Left lung (tissue), 10 donors: ENCODE measurements around the gene POLA1. TPM values are rescaled to one million over a fixed set of nuclear protein-coding genes. Genes with fewer than 3 reads are reported as not detected.
A peak's percentile ranks its signal among the peaks of the same experiment; 100 is the strongest.

Experiments
- ATAC-seq: fragments of 200-7000 bp; cut with Tn5 transposase; one replicate; pipeline ENCODE4 v1.9.1; 2020; ENCODE audit warnings: moderate library complexity
- DNase-seq, 4 donors: peaks; one replicate each; pipeline ENCODE4 v3.0.0-alpha.2; 2013 to 2020
- H3K27ac ChIP-seq, 2 donors: fragments of 200-600 bp; sonication (generic) in 1 of 2; one replicate each; pipeline versions ENCODE4 v1.5.0 to v1.8.0; 2020 to 2021
- H3K27me3 ChIP-seq, 2 donors: fragments of 200-600 bp; sonication (generic) in 1 of 2; one replicate each; pipeline versions ENCODE4 v1.5.0 to v1.8.0; 2020 to 2021
- H3K36me3 ChIP-seq, 2 donors: fragments of 200-600 bp; sonication (generic) in 1 of 2; one replicate each; pipeline versions ENCODE4 v1.5.0 to v1.8.0; 2020 to 2021
- H3K4me1 ChIP-seq, 2 donors: fragments of 200-600 bp; one replicate each; pipeline ENCODE4 v1.8.0; 2021
- H3K4me3 ChIP-seq, 2 donors: fragments of 200-600 bp; sonication (generic) in 1 of 2; one replicate each; pipeline versions ENCODE4 v1.5.0 to v1.8.0; 2020 to 2021; ENCODE audit warnings: mild to moderate bottlenecking in 1 of 2
- H3K9me3 ChIP-seq, 2 donors: fragments of 200-600 bp; sonication (generic) in 1 of 2; one replicate each; pipeline versions ENCODE4 v1.5.0 to v1.8.0; 2020 to 2021
- intact Hi-C, 2 donors: fragments of 100-400 bp; cut with DNase I; formaldehyde crosslinking; loops; one replicate each; pipeline versions ENCODE4 v1.11.2 to v1.14.2; 2022
- polyA plus RNA-seq, 6 donors: library from polyadenylated mRNA; unstranded; fragments of 120-200 nt; gene quantifications; one replicate each; pipeline ENCODE4 v1.2.1, GENCODE V29; 2013; ENCODE audit not compliant: insufficient read length in 6 of 6
- total RNA-seq, 2 donors: library from RNA; stranded (reverse); fragmentation: NEBNext Ultra II Directional; extraction: Animal tissue kit (Norgen Biotek cat#: 25700); gene quantifications; one replicate each; pipeline ENCODE4 v1.2.1, GENCODE V29; 2021
- TF ChIP-seq, protein P1 (sequence below), 2 donors: fragments of 200-600 bp; sonication (generic) in 1 of 2; IDR thresholded peaks; one replicate each; pipeline versions ENCODE4 v1.5.0 to v1.8.0; 2021; ENCODE audit warnings: antibody characterized with exemption in 2 of 2
- donor health status: DM: no; HTN: yes; CAD: no.
- donor health status: DM: no; HTN: no; CAD: no.

POLA1 gene
- total and polyA plus RNA-seq, 8 donors = 11.0 to 19.6 (median 15.8) TPM

DNA sequence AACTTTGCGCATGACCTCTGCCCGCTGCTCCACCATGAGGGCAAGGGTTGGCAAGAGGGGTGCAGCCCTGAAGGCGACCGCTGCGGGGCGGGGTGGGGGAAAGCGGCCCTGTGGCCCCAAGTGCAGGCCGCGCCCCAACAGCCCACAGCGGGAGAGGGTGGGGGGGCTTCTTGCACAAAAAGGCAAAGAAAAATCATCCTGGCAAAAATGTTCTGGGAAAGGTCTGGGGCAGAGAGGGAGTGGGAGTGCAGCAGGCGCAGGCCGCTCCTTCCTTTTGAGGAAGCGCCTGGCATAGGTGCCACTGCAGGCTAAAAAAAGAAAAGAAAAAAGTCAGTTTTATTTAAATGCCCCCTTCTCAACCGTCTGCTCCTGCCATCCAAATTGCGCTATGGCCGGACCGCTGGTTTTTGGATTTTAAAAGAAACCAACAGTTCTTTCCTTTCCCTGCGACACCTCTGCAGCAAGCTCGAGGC is 320.7 kb downstream of the POLA1 start:
- no peaks in the 10 kb centered on the region for H3K9me3 ChIP-seq
- H3K4me3 ChIP-seq = no peak overlapping the region
- intact Hi-C loops = no loop called here
- peaks cover 89 to 98% of the 10 kb centered on the region in 2 donors for H3K27me3 ChIP-seq
- ATAC-seq (no peak), DNase-seq (no peak)
- H3K4me1 ChIP-seq = peaks cover 2 to 14% of the 10 kb centered on the region in 2 donors
- H3K27ac ChIP-seq = no peak overlapping the region
- no peaks in the 10 kb centered on the region for H3K36me3 ChIP-seq
- TF ChIP-seq, protein P1, sequence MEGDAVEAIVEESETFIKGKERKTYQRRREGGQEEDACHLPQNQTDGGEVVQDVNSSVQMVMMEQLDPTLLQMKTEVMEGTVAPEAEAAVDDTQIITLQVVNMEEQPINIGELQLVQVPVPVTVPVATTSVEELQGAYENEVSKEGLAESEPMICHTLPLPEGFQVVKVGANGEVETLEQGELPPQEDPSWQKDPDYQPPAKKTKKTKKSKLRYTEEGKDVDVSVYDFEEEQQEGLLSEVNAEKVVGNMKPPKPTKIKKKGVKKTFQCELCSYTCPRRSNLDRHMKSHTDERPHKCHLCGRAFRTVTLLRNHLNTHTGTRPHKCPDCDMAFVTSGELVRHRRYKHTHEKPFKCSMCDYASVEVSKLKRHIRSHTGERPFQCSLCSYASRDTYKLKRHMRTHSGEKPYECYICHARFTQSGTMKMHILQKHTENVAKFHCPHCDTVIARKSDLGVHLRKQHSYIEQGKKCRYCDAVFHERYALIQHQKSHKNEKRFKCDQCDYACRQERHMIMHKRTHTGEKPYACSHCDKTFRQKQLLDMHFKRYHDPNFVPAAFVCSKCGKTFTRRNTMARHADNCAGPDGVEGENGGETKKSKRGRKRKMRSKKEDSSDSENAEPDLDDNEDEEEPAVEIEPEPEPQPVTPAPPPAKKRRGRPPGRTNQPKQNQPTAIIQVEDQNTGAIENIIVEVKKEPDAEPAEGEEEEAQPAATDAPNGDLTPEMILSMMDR (IDR thresholded peaks at IDR 0.05) = no peak

DNA sequence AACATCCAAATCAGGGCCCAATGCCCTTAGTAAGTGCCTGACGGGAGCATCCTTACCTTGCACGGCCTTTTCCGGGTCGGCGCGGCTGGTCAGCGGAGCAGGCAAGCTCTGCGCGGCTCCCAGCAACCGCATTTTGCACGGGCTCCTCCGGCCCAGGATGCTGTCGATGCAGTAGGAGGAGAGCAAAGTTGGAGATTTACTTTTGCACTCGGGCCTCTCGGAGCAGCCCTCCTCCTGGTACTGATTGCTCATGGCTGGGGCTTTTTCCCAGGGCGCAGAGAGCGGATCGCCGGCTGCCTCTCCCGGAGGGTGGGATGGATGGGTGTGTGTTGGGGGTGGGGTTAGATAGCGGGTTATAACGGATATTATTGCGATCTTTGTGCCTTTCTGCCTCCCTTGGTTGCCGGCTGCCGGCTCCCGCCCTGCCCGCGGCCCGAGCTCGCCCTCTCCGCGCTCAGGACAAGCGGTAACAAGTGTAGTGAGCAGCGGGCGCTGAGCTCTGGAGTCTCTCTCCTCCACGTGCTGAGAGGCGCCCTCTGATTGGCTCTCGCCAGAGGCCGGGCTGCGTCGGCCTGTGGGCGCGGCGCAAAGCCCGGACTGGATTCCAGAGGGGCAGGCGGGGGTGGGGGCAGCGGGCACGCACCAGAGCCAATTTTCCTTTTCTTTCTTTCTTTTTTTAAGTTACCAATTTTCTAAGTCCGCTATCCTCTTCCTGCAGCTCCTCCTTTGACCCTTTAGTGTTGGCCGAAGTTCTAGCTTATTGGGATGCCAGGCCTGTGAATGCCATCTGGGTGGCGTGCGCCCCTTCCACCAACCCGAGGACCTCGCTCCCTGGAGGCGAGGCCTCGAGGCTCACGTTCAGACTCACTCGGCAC is 322.0 kb downstream of the POLA1 start, which contains the start of gene ARX:
Gene ARX (minus strand): TSS at position 480 of the 875 bp plus-strand sequence. CDS start 228 bp downstream, at position 252.
- Histone ChIP-seq H3K36me3 (no peaks in the 10 kb centered on the region), H3K9me3 (no peaks in the 10 kb centered on the region), H3K4me3 (no peak within 1 kb of the TSS), H3K27me3 (peaks cover 95 to 98% of the 10 kb centered on the region in 2 donors), H3K27ac (no peak within 1 kb of the TSS), H3K4me1 (peaks cover 2 to 14% of the 10 kb centered on the region in 2 donors)
- ATAC-seq (peak; percentile 86), DNase-seq (peak in 2 of 4 donors; percentile 48 to 72)
- TF ChIP-seq, protein P1 (IDR thresholded peaks at IDR 0.05) = no peak
- intact Hi-C loops = no loop called here

DNA sequence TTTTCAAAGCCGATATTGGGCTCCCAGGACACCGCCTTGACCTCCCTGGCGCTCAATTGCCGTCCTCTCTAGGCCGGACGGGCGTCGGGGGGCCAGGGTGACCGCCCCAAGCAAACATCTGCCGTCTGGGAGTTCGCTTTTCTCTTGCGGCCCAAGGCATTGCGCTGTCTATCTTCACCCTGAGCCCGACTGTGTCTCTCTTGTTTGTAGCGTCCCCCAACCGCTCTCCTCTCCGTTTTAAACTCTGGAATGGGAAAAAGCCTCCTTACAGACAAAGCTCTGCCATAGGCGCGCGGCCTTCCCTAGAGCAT is 322.6 kb downstream of the POLA1 start:
- no peak overlapping the region for H3K4me3 ChIP-seq
- H3K27me3 ChIP-seq = peaks cover 95 to 98% of the 10 kb centered on the region in 2 donors
- no peak for DNase-seq

DNA sequence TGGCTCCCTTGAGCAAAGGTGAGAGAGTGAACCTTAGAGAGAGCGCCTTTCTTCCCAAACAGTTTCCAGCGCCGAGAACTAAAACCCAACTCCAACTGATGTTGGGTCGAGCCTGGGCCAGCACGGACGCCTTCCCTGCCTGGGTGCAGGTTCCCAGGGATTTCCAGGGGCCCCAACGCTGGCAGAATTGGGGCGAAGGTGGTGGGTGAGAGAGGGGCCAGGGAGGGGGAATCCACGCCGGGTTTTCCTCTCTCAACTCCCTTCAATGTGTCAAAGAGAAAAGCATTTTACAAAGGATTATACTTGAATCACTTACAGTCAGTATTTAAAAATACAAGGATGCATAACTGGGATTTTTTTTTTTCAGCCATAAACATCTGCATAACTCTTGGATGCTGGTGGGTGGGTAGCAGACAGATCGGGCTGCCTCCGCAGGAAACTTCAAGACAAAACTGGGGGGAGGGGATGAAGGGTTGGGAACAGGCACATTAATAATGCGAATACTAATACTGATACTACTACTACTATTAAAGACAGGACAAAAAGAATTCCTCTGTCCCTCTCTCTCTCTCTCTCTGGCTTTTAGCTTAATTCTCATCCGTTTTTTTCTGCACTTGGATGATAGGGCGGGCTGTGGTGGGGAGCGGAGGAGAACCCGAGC is 323.4 kb downstream of the POLA1 start:
- DNase-seq = no peak
- intact Hi-C loops = no loop called here
- H3K9me3 ChIP-seq = no peaks in the 10 kb centered on the region
- no peak for ATAC-seq
- no peak overlapping the region for H3K4me3 ChIP-seq
- no peaks in the 10 kb centered on the region for H3K36me3 ChIP-seq
- TF ChIP-seq, protein P1 (IDR thresholded peaks at IDR 0.05) = no peak
- peaks cover 95 to 98% of the 10 kb centered on the region in 2 donors for H3K27me3 ChIP-seq
- H3K4me1 ChIP-seq = peaks cover 2 to 14% of the 10 kb centered on the region in 2 donors
- no peak overlapping the region for H3K27ac ChIP-seq

More for the DNA sequence above, 322.6 kb downstream of the POLA1 start:
- intact Hi-C loops = no loop called here
- H3K9me3 ChIP-seq = no peaks in the 10 kb centered on the region
- H3K36me3 ChIP-seq = no peaks in the 10 kb centered on the region
- TF ChIP-seq, protein P1 (IDR thresholded peaks at IDR 0.05) = no peak
- H3K27ac ChIP-seq = no peak overlapping the region
- ATAC-seq = no peak
- H3K4me1 ChIP-seq = peaks cover 2 to 14% of the 10 kb centered on the region in 2 donors
